HepG2 (cell line): ENCODE data around the gene COMMD8. TPM values are rescaled to one million over a fixed set of nuclear protein-coding genes. Genes with fewer than 3 reads are reported as not detected.

Source experiments
- CBX2 ChIP-seq, 2 experiments: fragments of 200-600 bp in 1 of 2; sonication (generic); formaldehyde crosslinking in 1 of 2; IDR thresholded peaks; 2 replicates each; pipeline versions ENCODE4 v1.7.0 to v1.8.1; 2018 to 2022; ENCODE audit warnings: low read depth in 2 of 2, low read length in 1 of 2, mild to moderate bottlenecking in 1 of 2, missing genetic modification reagents in 1 of 2
- CTCF ChIP-seq: sonication (generic); formaldehyde crosslinking; IDR thresholded peaks from 2 replicates; pipeline ENCODE4 v1.5.0; 2020; ENCODE audit warnings: mild to moderate bottlenecking, missing genetic modification reagents, moderate library complexity
- HOXA9 ChIP-seq: sonication (generic); formaldehyde crosslinking; IDR thresholded peaks from 2 replicates; pipeline ENCODE4 v1.8.1; 2022; ENCODE audit warnings: missing genetic modification reagents, mild to moderate bottlenecking, moderate library complexity, borderline replicate concordance
- SALL2 ChIP-seq: sonication (generic); formaldehyde crosslinking; IDR thresholded peaks from 2 replicates; pipeline ENCODE4 v1.8.1; 2023; ENCODE audit warnings: mild to moderate bottlenecking, missing genetic modification reagents, inconsistent platforms
- SOX6 ChIP-seq, 2 experiments: fragments of 450-650 bp in 1 of 2; sonication (generic) in 1 of 2; formaldehyde crosslinking in 1 of 2; IDR thresholded peaks; 2 replicates each; pipeline versions ENCODE4 v1.4.0 to v1.6.1; 2017 to 2020; ENCODE audit warnings: antibody characterized with exemption in 1 of 2, mild to moderate bottlenecking in 1 of 2, missing genetic modification reagents in 1 of 2
- STAG1 ChIP-seq: sonication (generic); formaldehyde crosslinking; IDR thresholded peaks from 2 replicates; pipeline ENCODE4 v1.4.0; 2020; ENCODE audit warnings: missing genetic modification reagents
- TBX2 ChIP-seq: sonication (generic); formaldehyde crosslinking; IDR thresholded peaks from 2 replicates; pipeline ENCODE4 v1.5.0; 2020; ENCODE audit warnings: missing genetic modification reagents, mild to moderate bottlenecking, borderline replicate concordance
- ZBTB3 ChIP-seq: sonication (generic); formaldehyde crosslinking; IDR thresholded peaks from 2 replicates; pipeline ENCODE4 v1.4.0; 2020; ENCODE audit warnings: low read depth, mild to moderate bottlenecking, moderate library complexity, missing genetic modification reagents, borderline replicate concordance
- ZNF207 ChIP-seq: fragments of 450-650 bp; IDR thresholded peaks from 2 replicates; pipeline ENCODE4 v1.6.1; 2016; ENCODE audit warnings: antibody characterized with exemption, borderline replicate concordance
- ZNF33B ChIP-seq: sonication (generic); formaldehyde crosslinking; IDR thresholded peaks from 2 replicates; pipeline ENCODE4 v1.5.1; 2020; ENCODE audit warnings: mild to moderate bottlenecking, missing genetic modification reagents
- ZNF383 ChIP-seq: sonication (generic); formaldehyde crosslinking; IDR thresholded peaks from 2 replicates; pipeline ENCODE4 v1.4.0; 2020; ENCODE audit warnings: missing genetic modification reagents, mild to moderate bottlenecking, borderline replicate concordance
- ZNF446 ChIP-seq: sonication (generic); formaldehyde crosslinking; IDR thresholded peaks from 2 replicates; pipeline ENCODE4 v1.5.0; 2020; ENCODE audit warnings: mild to moderate bottlenecking, missing genetic modification reagents
- ZNF7 ChIP-seq: IDR thresholded peaks from 2 replicates; pipeline ENCODE4 v1.6.1; 2016; ENCODE audit warnings: missing biosample characterization, missing genetic modification reagents
- ZNF710 ChIP-seq: sonication (generic); formaldehyde crosslinking; IDR thresholded peaks from 2 replicates; pipeline ENCODE4 v1.5.0; 2020; ENCODE audit warnings: mild to moderate bottlenecking, missing genetic modification reagents, borderline replicate concordance
- ZNF746 ChIP-seq: sonication (generic); formaldehyde crosslinking; IDR thresholded peaks from 2 replicates; pipeline ENCODE4 v1.8.0; 2022; ENCODE audit warnings: mild to moderate bottlenecking, missing genetic modification reagents
- ZSCAN20 ChIP-seq: sonication (generic); formaldehyde crosslinking; IDR thresholded peaks from 2 replicates; pipeline ENCODE4 v1.4.0; 2020; ENCODE audit warnings: missing genetic modification reagents, mild to moderate bottlenecking, borderline replicate concordance
- ZSCAN22 ChIP-seq: sonication (generic); formaldehyde crosslinking; IDR thresholded peaks from 2 replicates; pipeline ENCODE4 v1.4.0; 2020; ENCODE audit warnings: mild to moderate bottlenecking, missing genetic modification reagents
- polyA plus RNA-seq, 8 experiments: library from polyadenylated mRNA; depleted of rRNA in 3 of 8; stranded (reverse) in 7 of 8; unstranded in 1 of 8; fragments of >200 nt; fragmentation: Illumina TruSeq in 4 of 8; extraction: Trizol in 4 of 8; gene quantifications; 2 replicates each; pipeline versions ENCODE4 v1.2.1 to v1.2.3, GENCODE V29; 2011 to 2016; ENCODE audit warnings: low read depth in 4 of 8, missing spikeins in 1 of 8, mixed read lengths in 1 of 8; ENCODE audit not compliant: insufficient read depth in 1 of 8
- total RNA-seq, 5 experiments: library from RNA; depleted of rRNA; stranded (reverse); fragments of >200 nt; fragmentation: Illumina TruSeq; extraction: Trizol; gene quantifications; 2 replicates each; pipeline ENCODE4 v1.2.3, GENCODE V29; 2016; ENCODE audit warnings: low read depth in 1 of 5
- TF ChIP-seq, protein P1 (sequence below): sonication (generic); formaldehyde crosslinking; IDR thresholded peaks from 2 replicates; pipeline ENCODE4 v1.9.0; 2021; ENCODE audit warnings: missing genetic modification reagents, mild to moderate bottlenecking, borderline replicate concordance
- TF ChIP-seq, protein P2 (sequence below): IDR thresholded peaks from 2 replicates; pipeline ENCODE4 v1.4.0; 2020; ENCODE audit warnings: mild to moderate bottlenecking, missing genetic modification reagents

The COMMD8 gene
- total and polyA plus RNA-seq, 2 of the 13 experiments (the other 11 are each of a cell fraction or from before 2014, with no cell fraction given): 7.1 to 20.3 TPM

DNA sequence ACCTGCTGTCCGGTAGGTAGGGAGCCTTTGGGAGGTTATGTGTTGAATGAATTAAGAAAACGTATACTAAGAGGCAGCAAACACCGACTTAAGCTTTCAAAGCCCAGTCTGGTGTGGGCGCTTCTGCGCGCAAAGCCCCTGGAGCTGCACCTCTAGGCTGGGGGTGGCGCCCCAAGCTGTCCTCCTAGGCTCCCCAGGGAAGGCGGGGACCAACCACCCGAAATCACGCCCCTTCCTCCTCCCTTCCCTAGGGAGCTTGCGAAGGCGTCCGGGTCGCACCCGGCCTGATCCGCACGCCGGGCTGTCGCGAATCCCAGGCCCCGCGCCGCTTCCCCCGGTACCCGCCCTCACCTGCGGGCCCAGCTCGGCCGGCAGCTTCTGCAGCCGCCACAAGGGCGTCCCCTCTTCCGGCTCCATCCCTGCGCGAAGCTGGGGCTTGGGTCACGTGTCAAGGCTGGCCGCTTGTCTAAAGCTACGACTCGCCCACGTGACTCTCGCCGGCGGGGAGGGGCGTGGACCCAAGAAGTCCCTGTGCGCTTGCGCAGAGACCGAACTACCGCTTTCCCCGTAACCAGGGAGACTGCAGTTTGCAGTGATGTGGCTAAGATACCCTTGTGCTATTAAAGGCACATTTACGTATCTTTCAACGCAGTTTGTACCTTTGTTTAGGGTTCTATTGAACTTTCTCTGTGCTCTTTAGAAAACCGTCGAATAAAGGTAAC, at the start of gene COMMD8 (continued):
- TF ChIP-seq, protein P1, sequence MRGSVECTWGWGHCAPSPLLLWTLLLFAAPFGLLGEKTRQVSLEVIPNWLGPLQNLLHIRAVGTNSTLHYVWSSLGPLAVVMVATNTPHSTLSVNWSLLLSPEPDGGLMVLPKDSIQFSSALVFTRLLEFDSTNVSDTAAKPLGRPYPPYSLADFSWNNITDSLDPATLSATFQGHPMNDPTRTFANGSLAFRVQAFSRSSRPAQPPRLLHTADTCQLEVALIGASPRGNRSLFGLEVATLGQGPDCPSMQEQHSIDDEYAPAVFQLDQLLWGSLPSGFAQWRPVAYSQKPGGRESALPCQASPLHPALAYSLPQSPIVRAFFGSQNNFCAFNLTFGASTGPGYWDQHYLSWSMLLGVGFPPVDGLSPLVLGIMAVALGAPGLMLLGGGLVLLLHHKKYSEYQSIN: no peak
- TF ChIP-seq ZSCAN22 (no peak), STAG1 (no peak; the same call in 1 of the 2 replicates), CTCF (CRISPR knock-in tag) (peak; percentile 52), ZNF33B (0 out of 2 replicates have a peak, but pooled peaks have one; percentile 82), ZNF207 (no peak), SOX6 (IDR thresholded peaks at IDR 0.05) (no peak), SOX6 (CRISPR knock-in tag; IDR thresholded peaks at IDR 0.05) (peak; percentile 71; the same call in 1 of the 2 replicates), ZNF446 (CRISPR knock-in tag) (peak; percentile 35; the same call in 1 of the 2 replicates), ZNF710 (CRISPR knock-in tag) (0 out of 2 replicates have a peak, but pooled peaks have one; percentile 27), TBX2 (peak; percentile 64; the same call in 1 of the 2 replicates), ZBTB3 (CRISPR knock-in tag) (no peak), ZNF746 (CRISPR knock-in tag) (no peak), HOXA9 (CRISPR knock-in tag) (no peak), ZNF7 (no peak), ZSCAN20 (CRISPR knock-in tag) (no peak), SALL2 (CRISPR knock-in tag) (no peak), CBX2 (IDR thresholded peaks at IDR 0.05; ENCODE audit: low read depth, low read length) (no peak), CBX2 (CRISPR knock-in tag; IDR thresholded peaks at IDR 0.05; ENCODE audit: low read depth) (no peak), ZNF383 (no peak)
- TF ChIP-seq, protein P2, sequence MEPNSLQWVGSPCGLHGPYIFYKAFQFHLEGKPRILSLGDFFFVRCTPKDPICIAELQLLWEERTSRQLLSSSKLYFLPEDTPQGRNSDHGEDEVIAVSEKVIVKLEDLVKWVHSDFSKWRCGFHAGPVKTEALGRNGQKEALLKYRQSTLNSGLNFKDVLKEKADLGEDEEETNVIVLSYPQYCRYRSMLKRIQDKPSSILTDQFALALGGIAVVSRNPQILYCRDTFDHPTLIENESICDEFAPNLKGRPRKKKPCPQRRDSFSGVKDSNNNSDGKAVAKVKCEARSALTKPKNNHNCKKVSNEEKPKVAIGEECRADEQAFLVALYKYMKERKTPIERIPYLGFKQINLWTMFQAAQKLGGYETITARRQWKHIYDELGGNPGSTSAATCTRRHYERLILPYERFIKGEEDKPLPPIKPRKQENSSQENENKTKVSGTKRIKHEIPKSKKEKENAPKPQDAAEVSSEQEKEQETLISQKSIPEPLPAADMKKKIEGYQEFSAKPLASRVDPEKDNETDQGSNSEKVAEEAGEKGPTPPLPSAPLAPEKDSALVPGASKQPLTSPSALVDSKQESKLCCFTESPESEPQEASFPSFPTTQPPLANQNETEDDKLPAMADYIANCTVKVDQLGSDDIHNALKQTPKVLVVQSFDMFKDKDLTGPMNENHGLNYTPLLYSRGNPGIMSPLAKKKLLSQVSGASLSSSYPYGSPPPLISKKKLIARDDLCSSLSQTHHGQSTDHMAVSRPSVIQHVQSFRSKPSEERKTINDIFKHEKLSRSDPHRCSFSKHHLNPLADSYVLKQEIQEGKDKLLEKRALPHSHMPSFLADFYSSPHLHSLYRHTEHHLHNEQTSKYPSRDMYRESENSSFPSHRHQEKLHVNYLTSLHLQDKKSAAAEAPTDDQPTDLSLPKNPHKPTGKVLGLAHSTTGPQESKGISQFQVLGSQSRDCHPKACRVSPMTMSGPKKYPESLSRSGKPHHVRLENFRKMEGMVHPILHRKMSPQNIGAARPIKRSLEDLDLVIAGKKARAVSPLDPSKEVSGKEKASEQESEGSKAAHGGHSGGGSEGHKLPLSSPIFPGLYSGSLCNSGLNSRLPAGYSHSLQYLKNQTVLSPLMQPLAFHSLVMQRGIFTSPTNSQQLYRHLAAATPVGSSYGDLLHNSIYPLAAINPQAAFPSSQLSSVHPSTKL (CRISPR knock-in tag): peak; percentile 71
